Loucy (cell line): ENCODE measurements around the gene EZR.

ENCODE experiments used
- EZH2phosphoT487 ChIP-seq: fragments of 200-600 bp; IDR thresholded peaks from 2 replicates; pipeline ENCODE4 v1.6.1; 2018; ENCODE audit warnings: antibody characterized with exemption, mild to moderate bottlenecking, moderate library complexity, borderline replicate concordance
- TF ChIP-seq, protein P1 (sequence below): fragments of 200-600 bp; sonication (generic); conservative IDR thresholded peaks from 2 replicates; pipeline ENCODE4 v1.5.1; 2014; ENCODE audit warnings: mild to moderate bottlenecking, antibody characterized with exemption, low read length

DNA sequence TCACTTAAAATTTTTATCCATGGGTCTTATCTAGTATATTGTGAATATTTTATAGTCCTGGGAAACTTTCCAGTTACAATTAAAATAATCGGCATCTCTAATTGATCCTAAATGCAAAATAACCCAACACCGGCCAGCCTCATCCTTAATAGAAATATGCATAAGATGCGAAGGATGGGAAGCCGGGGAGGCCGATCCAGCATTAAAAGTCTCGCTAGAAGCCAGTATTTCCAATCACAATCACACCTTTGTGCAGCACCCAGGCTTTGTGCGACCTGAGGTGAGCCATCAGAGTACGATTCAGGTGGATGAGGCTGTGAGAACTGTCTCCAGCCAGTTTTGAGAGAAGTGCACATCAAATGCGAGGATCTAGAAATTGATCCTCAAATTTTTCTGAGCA is 65.4 kb downstream of the EZR start:
- TF ChIP-seq, protein P1, sequence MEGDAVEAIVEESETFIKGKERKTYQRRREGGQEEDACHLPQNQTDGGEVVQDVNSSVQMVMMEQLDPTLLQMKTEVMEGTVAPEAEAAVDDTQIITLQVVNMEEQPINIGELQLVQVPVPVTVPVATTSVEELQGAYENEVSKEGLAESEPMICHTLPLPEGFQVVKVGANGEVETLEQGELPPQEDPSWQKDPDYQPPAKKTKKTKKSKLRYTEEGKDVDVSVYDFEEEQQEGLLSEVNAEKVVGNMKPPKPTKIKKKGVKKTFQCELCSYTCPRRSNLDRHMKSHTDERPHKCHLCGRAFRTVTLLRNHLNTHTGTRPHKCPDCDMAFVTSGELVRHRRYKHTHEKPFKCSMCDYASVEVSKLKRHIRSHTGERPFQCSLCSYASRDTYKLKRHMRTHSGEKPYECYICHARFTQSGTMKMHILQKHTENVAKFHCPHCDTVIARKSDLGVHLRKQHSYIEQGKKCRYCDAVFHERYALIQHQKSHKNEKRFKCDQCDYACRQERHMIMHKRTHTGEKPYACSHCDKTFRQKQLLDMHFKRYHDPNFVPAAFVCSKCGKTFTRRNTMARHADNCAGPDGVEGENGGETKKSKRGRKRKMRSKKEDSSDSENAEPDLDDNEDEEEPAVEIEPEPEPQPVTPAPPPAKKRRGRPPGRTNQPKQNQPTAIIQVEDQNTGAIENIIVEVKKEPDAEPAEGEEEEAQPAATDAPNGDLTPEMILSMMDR = no peak
- no peak for TF ChIP-seq EZH2phosphoT487
